NCI-H524 treated with DMSO at 0.1 percent for 48 hours (cell line): ENCODE data around the gene POU3F2.

Experiments
- DNase-seq: peaks from one replicate; lab custom pipeline; 2025; lab: John Stamatoyannopoulos, UW

Gene POU3F2

DNA sequence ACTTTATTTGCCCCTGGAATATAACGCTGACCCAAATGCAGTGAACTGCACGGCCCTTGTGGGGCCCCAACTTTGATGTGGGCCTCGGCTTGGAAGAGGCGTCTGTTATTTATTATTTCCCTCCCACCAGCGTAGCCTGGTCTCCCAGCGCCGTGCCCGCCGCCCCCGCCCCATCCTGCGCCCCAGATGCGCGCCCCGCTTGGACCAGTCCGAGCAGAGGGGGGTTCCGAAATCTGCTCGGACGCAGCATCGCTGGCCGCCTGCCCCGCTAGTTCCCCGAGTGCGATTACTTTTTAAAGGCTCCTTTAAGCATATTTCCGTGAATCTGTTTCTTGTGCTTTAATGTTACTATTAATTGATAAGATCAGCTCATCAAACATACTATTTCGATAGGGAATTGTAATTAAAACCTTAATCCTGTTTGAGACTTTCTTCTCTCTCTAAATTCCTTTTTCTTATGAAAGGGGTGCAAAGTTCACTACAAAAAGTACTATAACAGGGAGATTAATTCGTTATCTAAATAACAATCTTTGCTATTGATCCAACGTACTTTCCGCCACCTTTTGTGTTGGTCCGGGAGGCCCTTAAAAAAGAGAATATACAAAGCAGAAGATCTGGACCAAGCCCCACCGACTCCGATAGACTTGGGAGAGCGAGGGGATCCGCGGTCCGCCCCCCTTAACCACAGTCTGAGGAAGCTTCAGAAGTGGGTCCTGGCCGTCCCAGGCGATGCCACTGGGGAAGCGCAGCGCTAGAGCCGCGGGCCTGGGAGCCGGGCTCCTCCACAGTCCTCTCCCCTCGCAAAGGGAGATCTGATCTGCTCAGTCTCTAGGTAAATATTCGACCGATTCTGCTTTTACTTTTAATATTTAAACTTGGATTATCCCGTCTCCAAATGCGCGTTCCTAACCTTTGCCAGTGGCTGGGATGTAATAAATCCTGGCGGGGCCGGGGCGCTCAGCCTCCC, 10.2 kb downstream of the POU3F2 start:
- no peak for DNase-seq

- DNase-seq, result peak; percentile 87
These were observed 11.0 kb downstream of the POU3F2 start for GRCh38 chr6:98845211-98846020.

GRCh38 chr6:98846021-98846380, 11.6 kb downstream of the POU3F2 start:
- DNase-seq, result no peak

GRCh38 chr6:98847416-98847778, 13.0 kb downstream of the POU3F2 start:
- DNase-seq, result no peak

DNA sequence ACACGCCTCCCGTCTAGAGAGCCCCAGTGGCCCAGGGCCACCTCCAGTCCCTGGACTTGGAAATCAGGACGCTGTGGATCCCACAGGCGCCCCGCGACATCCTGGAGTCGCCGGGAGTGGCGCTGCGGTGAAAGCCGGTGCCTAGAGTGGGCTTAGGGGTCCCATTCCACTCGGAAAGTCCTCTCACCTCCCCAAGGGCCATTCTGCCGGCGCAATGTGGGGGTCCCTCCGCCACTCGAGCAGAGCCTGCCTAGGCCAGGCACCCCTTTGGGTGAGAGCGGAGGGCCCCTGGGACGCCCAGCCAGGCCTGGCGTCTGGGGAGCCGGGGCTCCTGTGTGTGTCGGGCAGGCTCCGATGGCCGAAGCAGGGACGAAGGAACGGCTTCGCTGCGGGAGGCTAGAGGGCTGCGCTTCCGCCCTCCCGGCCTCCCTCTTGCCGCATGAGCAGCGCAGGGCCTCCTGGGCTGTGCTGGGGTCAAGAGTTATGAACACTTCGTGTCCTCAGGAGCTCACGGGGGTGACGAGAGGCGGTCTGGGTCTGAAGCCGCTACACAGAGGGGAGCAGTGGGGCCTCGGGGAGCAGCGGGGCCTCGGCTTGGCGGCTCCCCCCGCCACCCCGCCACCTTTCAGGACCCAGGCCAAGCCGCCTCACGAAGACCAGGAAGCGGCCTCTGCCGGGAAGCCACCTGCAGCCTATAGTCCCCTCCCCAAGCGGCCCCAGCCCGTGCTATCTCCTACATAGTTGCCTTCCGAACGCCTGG, 13.6 kb downstream of the POU3F2 start:
- DNase-seq, result no peak

DNA sequence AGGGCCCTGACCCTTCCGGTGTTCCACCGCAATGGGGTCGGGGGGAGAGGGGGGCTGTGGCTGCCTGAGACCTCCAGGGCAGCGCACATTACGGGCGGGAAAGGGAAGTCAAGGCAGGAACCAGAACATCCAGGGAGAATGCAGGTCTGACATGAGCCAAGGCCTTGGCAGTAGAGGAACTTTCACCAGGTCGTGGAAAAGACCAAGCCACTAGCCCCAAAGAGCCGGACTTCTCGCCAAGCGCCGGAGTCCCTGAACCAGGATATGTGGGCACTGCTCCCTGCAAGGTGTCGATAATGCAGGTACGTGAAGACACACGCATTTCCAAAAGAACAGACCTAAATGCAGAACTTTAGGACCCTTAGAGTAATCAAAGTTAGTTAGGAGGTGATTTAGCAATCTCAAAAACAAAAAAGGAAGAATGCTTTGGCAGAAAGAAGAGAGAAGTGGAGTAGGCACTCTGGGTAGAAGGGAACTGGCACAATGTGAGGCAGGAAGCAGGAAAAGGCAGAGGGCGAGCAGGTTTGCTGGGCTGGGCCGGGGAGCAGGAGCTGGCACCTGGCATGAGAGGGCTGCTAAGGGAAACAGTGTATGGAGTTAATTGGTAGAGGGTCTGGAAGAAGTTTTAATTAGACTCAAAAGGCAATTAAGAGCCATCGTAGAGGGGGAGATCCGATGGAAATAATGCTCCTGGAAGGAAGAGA, 14.3 kb downstream of the POU3F2 start:
- no peak for DNase-seq

- no peak for DNase-seq
These were observed 30.1 kb downstream of the POU3F2 start for GRCh38 chr6:98864497-98864896.

DNA sequence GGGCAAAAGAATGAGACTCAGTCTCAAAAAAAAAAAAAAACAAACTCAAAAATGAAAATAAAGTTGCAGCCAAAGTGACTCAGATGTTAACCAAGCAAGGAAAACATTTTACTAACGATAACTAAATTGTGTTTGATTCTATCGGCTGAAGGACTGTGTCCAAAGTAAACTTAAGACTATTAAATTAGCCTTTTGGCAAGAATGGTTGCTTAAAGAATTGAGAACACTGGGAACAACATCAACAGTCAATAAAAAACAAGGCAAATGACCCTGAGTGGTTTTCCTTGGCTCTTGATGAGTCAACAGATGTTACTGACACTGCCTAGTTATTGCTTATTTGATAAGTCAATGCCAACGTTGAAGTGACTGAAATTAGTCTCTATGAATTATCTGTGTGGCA, 36.7 kb downstream of the POU3F2 start:
- no peak for DNase-seq

DNA sequence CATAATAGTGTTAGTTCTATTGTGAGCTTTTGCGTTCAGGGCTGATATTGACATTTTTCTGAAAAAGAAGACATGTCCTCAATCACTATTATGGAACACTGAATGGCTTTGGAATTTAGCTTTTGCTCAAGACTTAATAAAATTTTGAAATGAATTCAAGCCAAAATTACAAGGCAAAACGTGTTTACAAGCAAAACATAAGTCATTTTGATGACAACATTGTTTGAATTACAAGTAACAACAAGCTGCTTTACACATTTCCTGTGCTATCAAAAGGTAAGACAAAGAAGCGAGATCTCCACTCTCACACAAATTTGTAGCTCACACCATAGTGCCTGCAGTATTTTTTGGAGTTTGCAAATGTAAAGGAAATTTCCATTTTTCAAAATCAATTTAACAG, 37.4 kb downstream of the POU3F2 start:
- DNase-seq, result no peak

- DNase-seq, result no peak
These were observed 41.0 kb downstream of the POU3F2 start for GRCh38 chr6:98875375-98875774.

DNA sequence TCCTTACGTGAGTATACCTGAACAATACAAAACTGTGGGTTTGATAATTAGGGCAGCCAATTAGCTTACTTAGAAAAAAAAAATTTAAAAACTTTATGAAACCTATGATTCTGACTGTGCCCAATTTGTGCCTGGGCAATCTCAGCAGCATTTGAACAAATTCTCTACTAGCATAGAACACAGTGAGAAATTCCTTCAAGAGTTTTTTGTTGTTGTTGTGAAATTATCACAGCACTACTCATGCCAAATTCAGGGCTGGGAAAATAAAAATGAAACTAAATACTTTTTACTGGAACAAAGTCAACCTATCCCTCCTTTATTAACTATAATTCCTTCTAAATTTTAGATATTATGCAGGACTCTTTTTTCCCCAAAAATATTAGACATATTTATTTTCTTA, 42.9 kb downstream of the POU3F2 start:
- DNase-seq, result no peak

DNA sequence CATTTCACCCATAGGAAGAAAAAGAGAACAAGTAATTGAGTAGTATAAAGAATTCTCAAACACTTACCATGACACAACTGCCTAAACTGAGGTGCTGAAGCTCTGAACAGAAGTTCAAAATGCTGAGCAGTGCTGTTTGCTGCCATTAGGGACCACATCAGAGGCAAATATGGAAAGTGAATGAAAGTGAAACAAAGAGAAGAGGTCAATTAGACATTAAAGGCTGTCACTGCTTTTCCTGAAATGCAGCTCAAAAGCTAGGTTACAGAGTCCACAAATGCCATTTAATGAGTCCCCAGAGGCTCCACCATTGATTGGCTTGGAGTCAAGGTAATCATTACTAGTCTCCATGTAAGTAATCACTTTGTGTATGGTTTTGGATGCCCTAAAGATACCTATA, 46.1 kb downstream of the POU3F2 start:
- DNase-seq, result no peak

DNA sequence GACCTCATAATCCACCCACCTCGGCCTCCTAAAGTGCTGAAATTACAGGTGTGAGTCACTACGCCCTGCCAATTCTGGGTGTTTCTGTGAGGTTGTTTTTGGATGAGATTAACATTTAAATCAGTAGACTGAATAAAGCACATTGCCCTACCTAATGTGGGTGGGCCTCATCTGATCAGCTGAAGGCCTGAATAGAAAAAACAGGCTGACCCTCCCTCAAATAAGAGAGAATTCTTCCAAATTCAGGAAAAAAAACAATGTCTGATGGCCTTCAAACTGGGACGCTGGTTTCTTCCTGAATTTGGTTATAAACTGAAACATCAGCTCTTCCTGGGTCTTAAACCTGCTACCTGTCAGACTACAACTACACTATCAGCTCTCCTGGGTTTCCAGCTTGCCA, 51.0 kb downstream of the POU3F2 start:
- DNase-seq, result no peak

GRCh38 chr6:98887650-98888049, 53.3 kb downstream of the POU3F2 start:
- no peak for DNase-seq
